NT2/D1 (cell line): Measurements from ENCODE around the gene UGT1A5.

Experiments used
- SUZ12 ChIP-seq: IDR thresholded peaks from 2 replicates; pipeline ENCODE4 v1.6.1; 2011; ENCODE audit not compliant: insufficient read length, insufficient read depth; ENCODE audit errors: extremely low read depth
- YY1 ChIP-seq: IDR thresholded peaks from 2 replicates; pipeline ENCODE4 v1.6.1; 2011; ENCODE audit not compliant: insufficient read length, insufficient read depth
- ZNF274 ChIP-seq: IDR thresholded peaks from 2 replicates; pipeline ENCODE4 v1.6.1; 2011; ENCODE audit warnings: mild to moderate bottlenecking, low read depth, low read length

- TF ChIP-seq ZNF274 = no peak
- TF ChIP-seq SUZ12 = no peak
- TF ChIP-seq YY1 = no peak
Measured at GRCh38 chr2:233811732-233812131, 99.0 kb downstream of the UGT1A5 start.
